ENCODE results near the gene LRPAP1.

GRCh38 chr4:3467601-3468031, 64.6 kb downstream of the LRPAP1 start:
- TF ChIP-seq PPARA (CRISPR knock-in tag; IDR thresholded peaks at IDR 0.05; ENCODE audit: borderline replicate concordance): no peak
- no peak for TF ChIP-seq ARNTL (CRISPR knock-in tag; IDR thresholded peaks at IDR 0.05; ENCODE audit: borderline replicate concordance, low read depth)
- no peak for TF ChIP-seq PATZ1 (CRISPR knock-in tag; IDR thresholded peaks at IDR 0.05; ENCODE audit: borderline replicate concordance)
